WTC11 (cell line): ENCODE results near the gene CCDC198. TPM values are rescaled to one million over a fixed set of nuclear protein-coding genes. Genes with fewer than 3 reads are reported as not detected.

Experiments used
- ATAC-seq: fragments of 200-7000 bp; cut with Tn5 transposase; 2 replicates; pipeline ENCODE4 v1.10.0; 2021; ENCODE audit warnings: mild to moderate bottlenecking, moderate library complexity
- CTCF ChIA-PET: fragments of 300-600 bp; sonication (Branson Sonifier 250); formaldehyde crosslinking; loops from one replicate; lab custom pipeline; 2021; ENCODE audit warnings: antibody characterized with exemption; lab: Charles Lee
- POLR2A ChIA-PET: fragments of 350-600 bp; sonication (Branson Sonifier 250); formaldehyde crosslinking; loops from one replicate; lab custom pipeline; 2021; ENCODE audit warnings: antibody characterized with exemption; lab: Charles Lee
- DNase-seq: peaks from one replicate; pipeline ENCODE4 v3.0.0; 2021; ENCODE audit warnings: low spot score
- H3K27ac Mint-ChIP-seq: 2 replicates; pipeline ENCODE4 v1.8.0; 2021; ENCODE audit warnings: mixed read lengths
- H3K27me3 Mint-ChIP-seq: 2 replicates; pipeline ENCODE4 v1.8.0; 2021; ENCODE audit warnings: low read depth, mild to moderate bottlenecking, moderate library complexity, mixed read lengths
- H3K36me3 Mint-ChIP-seq: 2 replicates; pipeline ENCODE4 v1.8.0; 2021; ENCODE audit warnings: mixed read lengths
- H3K4me1 Mint-ChIP-seq: 2 replicates; pipeline ENCODE4 v1.8.0; 2022; ENCODE audit warnings: mixed read lengths
- H3K4me3 Mint-ChIP-seq: 2 replicates; pipeline ENCODE4 v1.8.0; 2021; ENCODE audit warnings: mild to moderate bottlenecking, moderate library complexity, mixed read lengths
- H3K9me3 Mint-ChIP-seq: 2 replicates; pipeline ENCODE4 v1.8.0; 2021; ENCODE audit warnings: mixed read lengths
- AFF4 ChIP-seq: sonication (generic); formaldehyde crosslinking; IDR thresholded peaks from 2 replicates; pipeline ENCODE4 v1.8.1; 2023; ENCODE audit warnings: mild to moderate bottlenecking, missing genetic modification reagents, borderline replicate concordance
- CBFB ChIP-seq: sonication (generic); formaldehyde crosslinking; IDR thresholded peaks from 2 replicates; pipeline ENCODE4 v1.8.1; 2022; ENCODE audit warnings: mild to moderate bottlenecking, low read depth, missing genetic modification reagents
- CDX4 ChIP-seq: fragments of 250-450 bp; sonication (Bioruptor Pico); IDR thresholded peaks from 2 replicates; pipeline ENCODE4 v1.9.0; 2021; ENCODE audit warnings: moderate library complexity, mild to moderate bottlenecking, inconsistent platforms, borderline replicate concordance
- E2F1 ChIP-seq: sonication (generic); formaldehyde crosslinking; IDR thresholded peaks from 2 replicates; pipeline ENCODE4 v1.8.0; 2022; ENCODE audit warnings: mild to moderate bottlenecking, missing genetic modification reagents
- ESRRA ChIP-seq: sonication (generic); formaldehyde crosslinking; IDR thresholded peaks from 2 replicates; pipeline ENCODE4 v1.8.1; 2022; ENCODE audit warnings: mild to moderate bottlenecking, missing genetic modification reagents, borderline replicate concordance
- FOXJ3 ChIP-seq: sonication (generic); formaldehyde crosslinking; IDR thresholded peaks from 2 replicates; pipeline ENCODE4 v1.9.0; 2021; ENCODE audit warnings: missing genetic modification reagents, mild to moderate bottlenecking, borderline replicate concordance
- FOXP4 ChIP-seq: sonication (generic); formaldehyde crosslinking; IDR thresholded peaks from 2 replicates; pipeline ENCODE4 v1.8.0; 2022; ENCODE audit warnings: mild to moderate bottlenecking, missing genetic modification reagents
- GRHL2 ChIP-seq: fragments of 250-450 bp; sonication (Bioruptor Pico); IDR thresholded peaks from 2 replicates; pipeline ENCODE4 v1.8.0; 2022; ENCODE audit warnings: mild to moderate bottlenecking, moderate library complexity; ENCODE audit not compliant: insufficient replicate concordance, severe bottlenecking
- JAZF1 ChIP-seq: fragments of 250-450 bp; sonication (Bioruptor Pico); IDR thresholded peaks from 2 replicates; pipeline ENCODE4 v1.9.0; 2021; ENCODE audit warnings: moderate library complexity, mild to moderate bottlenecking, inconsistent platforms
- JUN ChIP-seq: sonication (generic); formaldehyde crosslinking; IDR thresholded peaks from 2 replicates; pipeline ENCODE4 v1.8.0; 2023; ENCODE audit warnings: mild to moderate bottlenecking, missing genetic modification reagents
- MYBL2 ChIP-seq: sonication (generic); formaldehyde crosslinking; IDR thresholded peaks from 2 replicates; pipeline ENCODE4 v1.8.1; 2023; ENCODE audit warnings: mild to moderate bottlenecking, moderate library complexity, missing genetic modification reagents
- NFYB ChIP-seq: sonication (generic); formaldehyde crosslinking; conservative IDR thresholded peaks from 2 replicates; pipeline ENCODE4 v1.8.0; 2022; ENCODE audit warnings: low read depth, missing genetic modification reagents
- RELA ChIP-seq: sonication (generic); formaldehyde crosslinking; IDR thresholded peaks from 2 replicates; pipeline ENCODE4 v1.8.1; 2022; ENCODE audit warnings: missing genetic modification reagents, mild to moderate bottlenecking, borderline replicate concordance
- SMAD3 ChIP-seq: sonication (generic); formaldehyde crosslinking; IDR thresholded peaks from 2 replicates; pipeline ENCODE4 v1.8.0; 2022; ENCODE audit warnings: missing genetic modification reagents, mild to moderate bottlenecking, borderline replicate concordance
- ZBTB43 ChIP-seq: sonication (generic); formaldehyde crosslinking; IDR thresholded peaks from 2 replicates; pipeline ENCODE4 v1.8.1; 2023; ENCODE audit warnings: mild to moderate bottlenecking, missing genetic modification reagents
- ZNF671 ChIP-seq: fragments of 250-450 bp; sonication (Bioruptor Pico); IDR thresholded peaks from 2 replicates; pipeline ENCODE4 v1.8.0; 2021; ENCODE audit warnings: mild to moderate bottlenecking
- total RNA-seq: library from RNA; stranded (reverse); gene quantifications from 3 replicates; pipeline ENCODE4 v1.2.3, GENCODE V29; 2021

CCDC198 gene
- total RNA-seq, 1 experiment from 2014 or later: not detected

GRCh38 chr14:57435923-57436322 lies 57.7 kb downstream of the CCDC198 start:
- ChIA-PET CTCF (no interaction called here), POLR2A (no interaction called here)

GRCh38 chr14:57420986-57421385 lies 72.7 kb downstream of the CCDC198 start:
- CTCF ChIA-PET: no interaction called here
- Mint-ChIP-seq H3K9me3 (no peaks in the 10 kb centered on the region), H3K36me3 (no peaks in the 10 kb centered on the region), H3K4me3 (no peak overlapping the region), H3K4me1 (no peaks in the 10 kb centered on the region), H3K27me3 (no peaks in the 10 kb centered on the region), H3K27ac (no peak overlapping the region)
- ATAC-seq (no peak), DNase-seq (no peak)
- TF ChIP-seq ZNF671 (CRISPR knock-in tag): no peak
- TF ChIP-seq RELA (CRISPR knock-in tag): no peak
- no peak for TF ChIP-seq NFYB (CRISPR knock-in tag)
- TF ChIP-seq FOXP4 (CRISPR knock-in tag): no peak
- POLR2A ChIA-PET: no interaction called here

More at GRCh38 chr14:57435923-57436322, 57.7 kb downstream of the CCDC198 start:
- H3K27ac Mint-ChIP-seq: no peak overlapping the region
- no peaks in the 10 kb centered on the region for H3K36me3 Mint-ChIP-seq
- H3K27me3 Mint-ChIP-seq: no peaks in the 10 kb centered on the region
- TF ChIP-seq AFF4: no peak
- TF ChIP-seq E2F1 (CRISPR knock-in tag): no peak
- TF ChIP-seq CDX4 (CRISPR knock-in tag): no peak
- no peak for TF ChIP-seq ESRRA (CRISPR knock-in tag)
- no peak for TF ChIP-seq FOXJ3 (CRISPR knock-in tag)
- TF ChIP-seq SMAD3 (CRISPR knock-in tag): no peak
- DNase-seq (no peak), ATAC-seq (no peak)
- H3K9me3 Mint-ChIP-seq: peaks cover 6% of the 10 kb centered on the region; the same call in 1 of the 2 replicates
- H3K4me1 Mint-ChIP-seq: no peaks in the 10 kb centered on the region
- H3K4me3 Mint-ChIP-seq: no peak overlapping the region

GRCh38 chr14:57420033-57420432 lies 73.6 kb downstream of the CCDC198 start:
- Mint-ChIP-seq H3K4me3 (no peak overlapping the region), H3K4me1 (no peaks in the 10 kb centered on the region), H3K27ac (no peak overlapping the region), H3K36me3 (no peaks in the 10 kb centered on the region)
- ChIA-PET CTCF (no interaction called here), POLR2A (no interaction called here)
- no peak for TF ChIP-seq GRHL2
- no peak for TF ChIP-seq CBFB (CRISPR knock-in tag)
- TF ChIP-seq JUN: no peak
- TF ChIP-seq ZBTB43 (CRISPR knock-in tag): no peak
- TF ChIP-seq JAZF1 (CRISPR knock-in tag): no peak
- no peak for TF ChIP-seq MYBL2 (CRISPR knock-in tag)
- TF ChIP-seq, all 79 proteins: peak for 0
- no peak for DNase-seq
- Mint-ChIP-seq H3K27me3 (no peaks in the 10 kb centered on the region), H3K9me3 (no peaks in the 10 kb centered on the region)
- no peak for ATAC-seq
